ENCODE results near the gene ST3GAL4. TPM values are rescaled to one million over a fixed set of nuclear protein-coding genes. Genes with fewer than 3 reads are reported as not detected.
A peak's percentile ranks its signal among the peaks of the same experiment; 100 is the strongest.

ST3GAL4 gene
- total RNA-seq, 4 donors from 2014 or later, result 40.0 to 52.4 (median 40.5) TPM

DNA sequence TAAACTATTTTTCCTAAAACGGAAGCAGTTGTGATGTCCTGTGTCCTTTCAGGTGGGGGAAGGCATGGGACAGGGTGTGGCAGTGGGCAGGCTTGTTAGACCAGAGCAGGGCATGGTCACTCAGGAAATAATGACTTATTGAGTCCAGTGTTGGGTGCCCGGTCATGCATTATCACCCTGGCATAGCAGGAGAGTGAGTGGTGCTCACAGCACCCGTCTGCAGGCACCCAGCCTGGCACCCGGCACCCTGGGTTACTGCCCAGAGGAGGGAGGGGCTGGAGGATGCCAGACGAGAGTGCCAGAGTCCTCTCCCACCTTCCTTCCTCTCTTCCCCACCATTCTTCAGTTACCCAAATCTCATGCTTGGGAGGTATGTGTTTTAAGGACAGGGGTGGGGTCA, 59.1 kb downstream of the ST3GAL4 start:
- Histone ChIP-seq H3K36me3 (peaks cover 0 to 24% (median 17%) of the 10 kb centered on the region in 4 donors), H3K4me1 (peaks cover 43 to 77% (median 73%) of the 10 kb centered on the region in 4 donors), H3K9me3 (no peaks in the 10 kb centered on the region), H3K27me3 (no peaks in the 10 kb centered on the region), H3K27ac (replicated peaks in 1 of 4) (peak overlapping the region; percentile 83 to 90 (median 86)), H3K4me3 (peak overlapping the region in 1 of 4 donors; percentile 11)
- no peak for DNase-seq (ENCODE audit: extremely low spot score)
- TF ChIP-seq POLR2A (IDR thresholded peaks at IDR 0.05; ENCODE audit: low read depth) (no peak), POLR2AphosphoS5 (IDR thresholded peaks at IDR 0.05) (no peak), EP300 (IDR thresholded peaks at IDR 0.05) (no peak)
- TF ChIP-seq, protein P1, sequence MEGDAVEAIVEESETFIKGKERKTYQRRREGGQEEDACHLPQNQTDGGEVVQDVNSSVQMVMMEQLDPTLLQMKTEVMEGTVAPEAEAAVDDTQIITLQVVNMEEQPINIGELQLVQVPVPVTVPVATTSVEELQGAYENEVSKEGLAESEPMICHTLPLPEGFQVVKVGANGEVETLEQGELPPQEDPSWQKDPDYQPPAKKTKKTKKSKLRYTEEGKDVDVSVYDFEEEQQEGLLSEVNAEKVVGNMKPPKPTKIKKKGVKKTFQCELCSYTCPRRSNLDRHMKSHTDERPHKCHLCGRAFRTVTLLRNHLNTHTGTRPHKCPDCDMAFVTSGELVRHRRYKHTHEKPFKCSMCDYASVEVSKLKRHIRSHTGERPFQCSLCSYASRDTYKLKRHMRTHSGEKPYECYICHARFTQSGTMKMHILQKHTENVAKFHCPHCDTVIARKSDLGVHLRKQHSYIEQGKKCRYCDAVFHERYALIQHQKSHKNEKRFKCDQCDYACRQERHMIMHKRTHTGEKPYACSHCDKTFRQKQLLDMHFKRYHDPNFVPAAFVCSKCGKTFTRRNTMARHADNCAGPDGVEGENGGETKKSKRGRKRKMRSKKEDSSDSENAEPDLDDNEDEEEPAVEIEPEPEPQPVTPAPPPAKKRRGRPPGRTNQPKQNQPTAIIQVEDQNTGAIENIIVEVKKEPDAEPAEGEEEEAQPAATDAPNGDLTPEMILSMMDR (IDR thresholded peaks at IDR 0.05), result no peak
- 58% methylated on average over 5 of the region's 5 CpGs for WGBS
- intact Hi-C loops (cut with DNase I), result loop anchor here (5.0 kb wide), 2 partner anchors 57 to 102 kb away; partner anchors contain the start of gene ST3GAL4

DNA sequence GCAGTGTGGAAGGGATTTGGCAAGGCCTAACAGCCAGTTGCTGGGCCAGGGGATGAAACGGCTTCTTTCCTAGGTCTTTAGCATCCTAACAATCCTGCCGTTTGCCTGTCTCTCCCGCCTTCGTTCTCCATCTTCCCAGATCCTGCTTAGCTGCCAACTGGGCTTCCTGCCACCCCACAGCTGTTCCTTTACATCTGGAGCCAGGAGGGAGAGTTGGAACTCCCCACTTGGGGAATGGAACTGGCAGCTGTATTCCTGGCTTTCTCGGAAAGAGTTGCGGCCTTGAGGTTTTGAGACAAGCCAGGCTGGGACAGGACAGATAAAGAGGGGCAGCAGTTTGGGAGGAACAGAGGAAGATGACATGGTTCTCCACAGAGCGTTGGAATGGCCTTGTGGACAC, 59.6 kb downstream of the ST3GAL4 start:
- TF ChIP-seq POLR2AphosphoS5 (IDR thresholded peaks at IDR 0.05) (peak; percentile 67 to 73), EP300 (IDR thresholded peaks at IDR 0.05) (no peak), POLR2A (IDR thresholded peaks at IDR 0.05; ENCODE audit: low read depth) (no peak)
- Histone ChIP-seq H3K36me3 (peaks cover 0 to 24% (median 12%) of the 10 kb centered on the region in 4 donors), H3K4me3 (peak overlapping the region in 2 of 4 donors; percentile 11 to 31), H3K27ac (replicated peaks in 1 of 4) (peak overlapping the region; percentile 83 to 90 (median 86)), H3K9me3 (no peaks in the 10 kb centered on the region), H3K27me3 (no peaks in the 10 kb centered on the region), H3K4me1 (peaks cover 42 to 78% (median 72%) of the 10 kb centered on the region in 4 donors)
- 47% methylated on average over 7 of the region's 7 CpGs for WGBS
- peak; percentile 97 for DNase-seq (ENCODE audit: extremely low spot score)
- intact Hi-C loops (cut with DNase I), result loop anchor here (5.0 kb wide), 2 partner anchors 58 to 103 kb away; partner anchors contain the start of gene ST3GAL4

DNA sequence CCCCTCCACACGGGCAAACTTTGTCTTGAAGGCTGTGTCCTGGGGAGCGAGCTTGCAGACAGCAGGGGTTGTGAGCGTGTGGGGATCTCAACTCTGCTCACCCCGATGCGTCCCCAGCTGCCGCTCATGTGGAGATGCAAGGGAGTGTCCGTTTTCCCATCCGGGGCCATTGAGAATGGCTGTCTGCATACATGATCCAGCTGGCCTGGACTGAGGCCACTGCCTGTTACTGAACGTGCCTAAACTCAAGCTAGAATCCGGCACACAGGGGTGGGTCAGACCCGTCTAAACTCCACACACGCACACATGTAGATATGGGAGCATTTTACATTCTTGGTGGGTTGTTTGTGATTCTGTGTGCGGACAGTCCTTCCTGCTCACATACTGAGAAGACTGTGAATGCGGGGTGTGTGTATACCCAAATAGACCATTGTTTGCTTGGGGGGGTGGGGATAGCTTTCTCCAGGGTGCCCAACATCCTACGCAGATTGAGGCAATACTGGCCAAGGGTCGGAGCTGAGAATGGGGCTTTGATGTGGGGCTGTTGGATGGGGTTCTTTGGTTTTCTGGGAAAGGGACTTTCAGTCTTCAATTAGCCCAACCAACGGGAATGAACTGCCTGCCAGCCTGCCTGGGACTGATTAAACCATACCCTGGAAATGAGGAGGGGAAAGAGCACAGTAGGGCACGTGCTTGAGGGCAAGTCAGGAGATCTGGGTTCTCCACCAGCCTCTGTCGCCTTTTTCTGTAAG, 60.4 kb downstream of the ST3GAL4 start:
- H3K9me3 ChIP-seq, result no peaks in the 10 kb centered on the region
- peak overlapping the region; percentile 83 to 90 (median 86) for H3K27ac ChIP-seq (replicated peaks in 1 of 4)
- peaks cover 0 to 24% (median 12%) of the 10 kb centered on the region in 4 donors for H3K36me3 ChIP-seq
- peaks cover 35 to 75% (median 66%) of the 10 kb centered on the region in 4 donors for H3K4me1 ChIP-seq
- intact Hi-C loops (cut with DNase I), result loop anchor here (5.0 kb wide), 2 partner anchors 59 to 104 kb away; partner anchors contain the start of gene ST3GAL4
- TF ChIP-seq POLR2AphosphoS5 (IDR thresholded peaks at IDR 0.05), result peak; percentile 51 to 55
- TF ChIP-seq POLR2A (IDR thresholded peaks at IDR 0.05; ENCODE audit: low read depth), result no peak
- TF ChIP-seq, protein P1 (IDR thresholded peaks at IDR 0.05), result no peak
- DNase-seq (ENCODE audit: extremely low spot score), result peak; percentile 96
- 56% methylated on average over 17 of the region's 19 CpGs for WGBS
- H3K4me3 ChIP-seq, result peak overlapping the region; percentile 54 to 65 (median 58)
- no peaks in the 10 kb centered on the region for H3K27me3 ChIP-seq

DNA sequence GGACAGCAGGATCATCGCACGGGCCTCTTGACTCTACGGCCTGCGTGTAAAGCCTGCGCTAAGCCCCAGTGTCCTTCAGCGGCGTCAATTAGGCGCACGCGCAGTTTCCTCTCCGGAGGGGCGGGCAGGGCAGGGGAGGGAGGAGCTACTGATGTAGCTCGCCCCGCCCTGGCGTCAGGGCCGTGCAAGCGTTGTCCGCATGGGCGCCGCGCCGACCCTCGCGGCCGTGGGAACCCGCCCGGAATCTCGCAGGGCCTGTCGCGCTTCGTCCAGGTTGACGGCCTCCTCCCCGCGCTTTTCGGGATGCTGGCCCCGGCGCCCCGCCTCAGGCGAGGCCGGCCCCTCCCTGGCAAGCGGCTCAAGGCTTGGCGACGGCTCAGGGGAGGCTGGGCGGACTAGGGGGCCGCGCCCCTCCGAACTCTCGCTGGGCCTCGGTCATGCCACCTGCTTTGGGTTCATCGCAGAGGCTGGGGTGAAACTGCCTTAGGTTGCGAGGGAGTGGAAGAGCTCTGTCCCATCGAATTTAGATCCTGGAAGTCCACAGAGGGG, 61.1 kb downstream of the ST3GAL4 start:
- peaks cover 0 to 19% (median 12%) of the 10 kb centered on the region in 4 donors for H3K36me3 ChIP-seq
- H3K27me3 ChIP-seq, result no peaks in the 10 kb centered on the region
- intact Hi-C loops (cut with DNase I), result loop anchor here (5.0 kb wide), 2 partner anchors 59 to 104 kb away; partner anchors contain the start of gene ST3GAL4
- H3K4me3 ChIP-seq, result peak overlapping the region; percentile 54 to 65 (median 58)
- DNase-seq (ENCODE audit: extremely low spot score), result peak; percentile 95
- 60% methylated on average over 1 of the region's 52 CpGs for WGBS
- H3K4me1 ChIP-seq, result peaks cover 37 to 75% (median 64%) of the 10 kb centered on the region in 4 donors
- H3K27ac ChIP-seq (replicated peaks in 1 of 4), result peak overlapping the region; percentile 83 to 90 (median 86)
- TF ChIP-seq POLR2AphosphoS5 (IDR thresholded peaks at IDR 0.05) (peak; percentile 79 to 81), EP300 (IDR thresholded peaks at IDR 0.05) (no peak)
- TF ChIP-seq, protein P1 (IDR thresholded peaks at IDR 0.05), result no peak
- H3K9me3 ChIP-seq, result no peaks in the 10 kb centered on the region
